Measurements from ENCODE around the gene TRPM3. TPM values are rescaled to one million over a fixed set of nuclear protein-coding genes. Genes with fewer than 3 reads are reported as not detected.

TRPM3 gene
- total and polyA plus RNA-seq, 2 of the 8 experiments (the other 6 are each of a cell fraction or from before 2014, with no cell fraction given) = 2.4 to 10.9 TPM

DNA sequence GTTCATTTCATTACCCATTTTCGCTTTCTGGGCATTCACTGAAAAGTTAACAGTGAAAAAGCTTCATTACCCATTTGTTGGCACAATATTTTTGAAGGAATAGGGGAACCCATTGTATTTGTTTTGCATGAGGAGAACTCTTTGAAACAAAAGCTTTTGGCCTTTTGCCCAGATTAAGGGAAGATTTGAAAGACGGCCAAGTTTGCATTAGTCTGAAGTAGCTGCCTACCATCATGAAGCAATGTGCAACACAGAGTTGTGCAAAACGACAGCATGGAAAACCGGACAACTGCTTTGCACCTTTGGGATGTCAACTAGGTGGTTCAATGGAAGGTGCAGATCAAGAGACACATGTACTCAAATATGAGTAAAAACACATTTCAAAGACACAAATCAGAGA lies 84.9 kb downstream of the TRPM3 start (continued):
- no peak for TF ChIP-seq JUND (IDR thresholded peaks at IDR 0.05; ENCODE audit: low read length)
- no peak for TF ChIP-seq NANOG (IDR thresholded peaks at IDR 0.05; ENCODE audit: insufficient read depth, low read depth, low read length, poor library complexity, severe bottlenecking)

All from H1 (cell line).